MG63 (cell line): ENCODE data around the gene SOBP. TPM values are rescaled to one million over a fixed set of nuclear protein-coding genes. Genes with fewer than 3 reads are reported as not detected.

Experiments
- DNase-seq: peaks from one replicate; pipeline ENCODE4 v3.0.0-alpha.2; 2020
- H3K27me3 ChIP-seq: fragments of 250-450 bp; sonication (Bioruptor Pico); 2 replicates; pipeline ENCODE4 v1.5.1; 2020; ENCODE audit warnings: mild to moderate bottlenecking, moderate library complexity
- H3K36me3 ChIP-seq: fragments of 250-450 bp; sonication (Bioruptor Pico); 2 replicates; pipeline ENCODE4 v1.5.1; 2020; ENCODE audit warnings: mild to moderate bottlenecking, moderate library complexity
- H3K4me3 ChIP-seq: fragments of 250-450 bp; sonication (Bioruptor Pico); 2 replicates; pipeline ENCODE4 v1.5.1; 2020; ENCODE audit warnings: mild to moderate bottlenecking, moderate library complexity
- H3K9me3 ChIP-seq: fragments of 250-450 bp; sonication (Bioruptor Pico); 2 replicates; pipeline ENCODE4 v1.5.1; 2020; ENCODE audit warnings: mild to moderate bottlenecking, moderate library complexity
- total RNA-seq: library from RNA; depleted of rRNA; stranded (reverse); fragments of >200 nt; shearing (Covaris generic); gene quantifications from 2 replicates; pipeline ENCODE4 v1.2.3, GENCODE V29; 2014; ENCODE audit warnings: low replicate concordance

Gene SOBP
- total RNA-seq, 1 experiment from 2014 or later, result 0.69 TPM

- no peak for DNase-seq
- no peak overlapping the region for H3K4me3 ChIP-seq
Observed at GRCh38 chr6:107556082-107556481, 66.2 kb downstream of the SOBP start.

GRCh38 chr6:107557698-107558097, 67.8 kb downstream of the SOBP start:
- H3K9me3 ChIP-seq, result no peaks in the 10 kb centered on the region
- H3K36me3 ChIP-seq, result no peaks in the 10 kb centered on the region
- peaks cover 3% of the 10 kb centered on the region for H3K27me3 ChIP-seq
- DNase-seq, result no peak
- H3K4me3 ChIP-seq, result no peak overlapping the region

More at GRCh38 chr6:107556082-107556481, 66.2 kb downstream of the SOBP start:
- no peaks in the 10 kb centered on the region for H3K9me3 ChIP-seq
- H3K27me3 ChIP-seq, result peaks cover 3% of the 10 kb centered on the region
- H3K36me3 ChIP-seq, result no peaks in the 10 kb centered on the region

DNA sequence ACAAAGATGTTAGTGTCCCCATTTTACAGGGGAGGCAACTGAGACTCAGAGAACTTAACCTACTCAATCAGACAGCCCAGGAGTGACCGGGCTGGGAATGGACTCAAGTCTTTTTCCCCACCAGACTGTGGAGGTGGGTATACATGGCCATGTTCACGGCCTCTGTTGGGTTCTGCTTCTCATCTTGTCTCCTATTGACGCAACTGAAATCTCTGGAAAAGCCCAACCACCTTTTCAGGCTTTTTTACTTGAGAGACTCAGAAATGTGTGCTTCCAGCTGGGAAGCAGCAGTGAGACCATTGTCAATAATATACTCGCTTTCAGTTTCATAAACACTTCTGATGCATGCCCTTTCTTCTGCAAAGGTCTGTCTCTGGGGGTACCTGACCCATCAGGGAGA, 70.7 kb downstream of the SOBP start:
- no peaks in the 10 kb centered on the region for H3K36me3 ChIP-seq
- H3K4me3 ChIP-seq, result no peak overlapping the region
- no peak for DNase-seq
- H3K9me3 ChIP-seq, result no peaks in the 10 kb centered on the region
- H3K27me3 ChIP-seq, result peaks cover 3% of the 10 kb centered on the region

DNA sequence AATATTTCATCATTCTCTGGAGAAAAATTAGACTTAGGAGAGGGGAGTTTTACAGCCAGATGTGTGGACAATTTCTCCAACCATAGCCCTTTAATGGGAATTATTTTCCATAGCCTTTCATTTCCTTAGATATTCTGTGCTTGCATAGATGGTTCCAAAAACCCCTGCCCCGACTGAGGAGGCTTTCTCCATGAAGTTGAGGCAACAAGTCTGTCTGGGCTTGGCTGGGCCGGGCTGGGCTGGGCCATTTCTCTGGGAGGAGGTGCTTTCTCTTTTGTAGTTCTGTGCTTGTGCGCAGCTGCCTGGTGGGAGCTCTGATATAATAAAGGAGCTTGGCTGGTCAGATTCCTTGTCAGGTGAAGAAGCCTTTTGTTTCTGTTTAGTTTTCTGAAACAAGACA, 71.4 kb downstream of the SOBP start:
- Histone ChIP-seq H3K4me3 (no peak overlapping the region), H3K9me3 (no peaks in the 10 kb centered on the region), H3K36me3 (no peaks in the 10 kb centered on the region), H3K27me3 (peaks cover 3% of the 10 kb centered on the region)
- DNase-seq, result no peak

- DNase-seq, result no peak
- Histone ChIP-seq H3K4me3 (no peak overlapping the region), H3K27me3 (peaks cover 2% of the 10 kb centered on the region), H3K36me3 (no peaks in the 10 kb centered on the region), H3K9me3 (no peaks in the 10 kb centered on the region)
Observed at GRCh38 chr6:107563694-107564588, 74.0 kb downstream of the SOBP start.

DNA sequence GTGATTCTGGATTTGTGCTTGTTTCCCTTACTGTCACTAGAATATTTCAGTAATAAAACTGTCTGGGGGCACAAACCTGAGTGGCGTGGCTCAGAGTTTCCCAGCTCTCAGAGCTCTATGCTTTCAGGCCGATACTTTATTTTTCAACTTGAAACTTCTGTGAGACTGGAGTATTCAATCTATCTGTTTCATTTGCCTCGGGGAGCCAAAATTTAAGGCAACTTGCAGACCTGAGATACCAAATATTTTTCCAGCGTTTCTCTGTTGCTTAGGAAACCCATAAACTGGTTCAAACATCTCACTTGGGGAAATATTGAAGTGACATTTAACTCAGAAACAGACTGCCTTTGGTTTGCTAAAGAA, 74.7 kb downstream of the SOBP start:
- no peaks in the 10 kb centered on the region for H3K36me3 ChIP-seq
- DNase-seq, result no peak

DNA sequence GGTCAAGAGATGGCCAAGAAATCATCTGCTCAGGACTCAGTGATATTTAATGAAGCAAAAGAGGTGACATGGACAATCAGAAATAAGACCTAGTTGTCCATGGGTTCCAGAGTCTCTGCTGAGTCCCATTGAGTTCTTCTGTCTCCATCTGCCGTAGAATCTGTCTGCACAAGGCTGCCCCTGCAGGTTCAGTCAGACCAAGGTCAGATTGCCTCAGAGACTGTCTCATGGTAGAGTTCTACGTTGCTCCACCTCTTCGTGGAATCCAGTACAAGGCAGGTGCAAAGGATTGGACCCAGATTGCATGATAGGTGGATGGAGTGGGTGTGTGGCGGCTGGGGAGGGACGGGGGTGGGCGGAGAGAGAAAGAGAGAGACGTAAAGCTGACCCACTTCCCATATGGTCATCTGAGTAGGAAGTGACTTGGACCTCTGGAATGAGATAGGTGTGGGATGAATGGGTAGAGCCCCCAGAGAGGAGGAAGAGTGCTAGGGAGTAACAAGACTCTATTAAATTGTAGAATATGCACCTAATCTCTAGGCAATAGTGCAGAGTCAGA, 75.3 kb downstream of the SOBP start:
- H3K27me3 ChIP-seq, result peaks cover 2% of the 10 kb centered on the region
- no peaks in the 10 kb centered on the region for H3K36me3 ChIP-seq
- no peaks in the 10 kb centered on the region for H3K9me3 ChIP-seq
- no peak overlapping the region for H3K4me3 ChIP-seq
- no peak for DNase-seq

More for the DNA sequence above, 74.7 kb downstream of the SOBP start:
- no peak overlapping the region for H3K4me3 ChIP-seq
- H3K9me3 ChIP-seq, result no peaks in the 10 kb centered on the region
- H3K27me3 ChIP-seq, result peaks cover 2% of the 10 kb centered on the region; the same call in 1 of the 2 replicates

DNA sequence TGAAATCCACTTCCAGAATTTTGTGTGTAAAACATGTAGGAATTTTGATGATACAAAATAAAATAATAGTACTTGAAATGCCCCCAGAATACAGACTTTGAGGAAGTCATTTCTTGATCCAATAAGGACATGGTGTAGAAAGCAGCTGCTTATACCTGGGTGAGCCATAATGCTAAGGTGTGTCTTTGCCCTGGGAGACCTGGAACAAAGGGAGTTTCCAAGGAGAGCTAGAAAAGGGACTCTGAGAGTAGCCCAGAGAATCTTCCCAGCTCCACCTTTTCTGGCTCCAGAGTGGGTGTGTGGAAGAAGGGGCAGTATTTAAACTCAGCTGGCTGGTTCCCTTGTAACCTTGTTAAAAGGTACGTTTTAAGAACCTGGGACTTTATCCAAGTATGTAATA, 77.7 kb downstream of the SOBP start:
- DNase-seq, result no peak

DNA sequence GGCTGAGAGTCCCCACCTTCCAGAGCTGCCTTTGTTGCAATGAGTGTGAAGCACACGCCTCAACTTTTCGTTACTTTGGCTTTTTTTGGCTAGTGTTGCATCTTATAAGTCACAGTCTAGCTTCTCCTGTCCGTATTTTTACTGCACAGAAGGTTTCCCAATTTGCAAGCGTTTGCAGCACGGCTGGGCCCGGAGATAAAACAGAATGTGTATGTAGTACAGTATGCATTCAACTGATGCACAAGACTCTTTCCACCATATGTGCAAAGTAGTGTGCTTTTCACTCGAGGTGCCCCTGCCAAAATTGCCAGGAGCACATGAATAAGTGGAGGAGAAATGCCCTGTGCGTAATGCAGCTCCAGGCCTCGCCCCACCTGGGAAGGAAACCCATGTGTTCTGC, 79.6 kb downstream of the SOBP start:
- no peaks in the 10 kb centered on the region for H3K36me3 ChIP-seq
- H3K9me3 ChIP-seq, result no peaks in the 10 kb centered on the region
- peaks cover 2% of the 10 kb centered on the region for H3K27me3 ChIP-seq
- no peak overlapping the region for H3K4me3 ChIP-seq
- DNase-seq, result no peak

More for the DNA sequence above, 77.7 kb downstream of the SOBP start:
- Histone ChIP-seq H3K4me3 (no peak overlapping the region), H3K36me3 (no peaks in the 10 kb centered on the region), H3K9me3 (no peaks in the 10 kb centered on the region), H3K27me3 (peaks cover 2% of the 10 kb centered on the region)

- H3K4me3 ChIP-seq, result no peak overlapping the region
- peaks cover 2% of the 10 kb centered on the region for H3K27me3 ChIP-seq
- no peak for DNase-seq
- H3K36me3 ChIP-seq, result no peaks in the 10 kb centered on the region
- no peaks in the 10 kb centered on the region for H3K9me3 ChIP-seq
Observed at GRCh38 chr6:107571354-107571753, 81.4 kb downstream of the SOBP start.

DNA sequence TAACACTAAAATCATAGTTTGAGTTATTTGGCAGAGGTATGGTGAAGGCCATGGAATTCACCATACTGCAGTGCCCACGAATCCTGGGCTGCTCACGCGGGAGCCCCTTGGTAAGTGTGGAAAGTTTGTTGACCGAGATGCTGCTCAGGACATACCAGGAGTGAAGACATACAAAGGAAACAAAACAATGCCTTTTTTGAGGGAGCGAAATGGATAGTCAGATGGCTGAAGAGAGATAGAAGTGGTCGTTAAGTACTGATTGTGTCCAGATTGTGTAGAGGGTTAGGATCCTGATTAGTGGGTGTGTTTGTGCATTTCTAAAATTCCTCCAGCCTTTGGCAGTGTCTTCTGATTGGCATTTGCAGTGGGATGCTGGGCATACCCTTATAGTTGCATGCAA, 83.0 kb downstream of the SOBP start:
- no peak for DNase-seq
- Histone ChIP-seq H3K27me3 (no peaks in the 10 kb centered on the region; the same call in none of the 2 replicates), H3K4me3 (no peak overlapping the region), H3K9me3 (no peaks in the 10 kb centered on the region), H3K36me3 (no peaks in the 10 kb centered on the region)

DNA sequence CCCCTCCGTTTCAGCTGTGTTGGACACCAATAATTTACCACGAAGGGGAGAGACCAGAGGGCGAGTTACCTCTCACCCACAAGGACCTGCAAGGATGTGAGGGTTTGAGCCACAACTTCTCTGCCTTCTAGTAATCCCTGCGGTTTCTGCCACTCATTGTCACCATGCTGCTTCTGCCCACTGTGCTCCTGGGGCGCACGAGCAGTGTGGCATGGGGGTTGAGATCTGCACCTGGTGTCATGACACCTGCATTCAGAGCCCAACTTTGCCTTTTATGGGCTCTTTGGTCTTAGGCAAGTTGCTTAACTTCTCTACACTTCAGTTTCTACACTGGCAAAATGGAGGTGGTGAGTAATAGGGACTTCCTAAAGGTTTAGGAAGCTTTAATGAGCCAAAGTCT, 84.9 kb downstream of the SOBP start:
- Histone ChIP-seq H3K9me3 (no peaks in the 10 kb centered on the region), H3K27me3 (no peaks in the 10 kb centered on the region; the same call in none of the 2 replicates), H3K36me3 (no peaks in the 10 kb centered on the region), H3K4me3 (no peak overlapping the region)
- DNase-seq, result no peak

GRCh38 chr6:107576852-107577251, 86.9 kb downstream of the SOBP start:
- Histone ChIP-seq H3K36me3 (no peaks in the 10 kb centered on the region), H3K27me3 (no peaks in the 10 kb centered on the region; the same call in 1 of the 2 replicates), H3K9me3 (no peaks in the 10 kb centered on the region), H3K4me3 (no peak overlapping the region)
- DNase-seq, result no peak

GRCh38 chr6:107578642-107579341, 88.9 kb downstream of the SOBP start:
- no peaks in the 10 kb centered on the region; the same call in 1 of the 2 replicates for H3K27me3 ChIP-seq
- no peak for DNase-seq
- no peak overlapping the region for H3K4me3 ChIP-seq
- no peaks in the 10 kb centered on the region for H3K9me3 ChIP-seq
- no peaks in the 10 kb centered on the region for H3K36me3 ChIP-seq

- Histone ChIP-seq H3K36me3 (no peaks in the 10 kb centered on the region), H3K4me3 (no peak overlapping the region), H3K9me3 (no peaks in the 10 kb centered on the region), H3K27me3 (no peaks in the 10 kb centered on the region; the same call in 1 of the 2 replicates)
- no peak for DNase-seq
Observed at GRCh38 chr6:107579456-107580056, 89.6 kb downstream of the SOBP start.

DNA sequence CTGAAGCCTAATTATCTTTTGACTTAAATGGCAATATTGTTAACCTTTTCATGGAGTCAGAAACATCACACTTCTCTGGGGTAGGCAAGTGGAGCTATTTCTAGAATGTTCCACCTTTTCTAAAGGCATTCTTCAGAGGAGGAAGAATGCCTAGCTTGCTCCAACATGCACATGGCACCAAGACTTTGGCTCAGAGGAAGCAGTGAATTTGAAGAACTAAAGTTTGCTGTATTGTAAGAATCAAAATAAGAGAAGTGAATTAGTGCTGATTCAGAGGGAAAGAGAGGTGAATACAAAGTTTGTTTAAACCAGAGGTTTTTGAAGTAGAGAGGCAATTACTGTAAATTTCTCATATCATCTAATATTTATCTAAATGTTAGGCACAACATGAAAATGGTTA, 92.2 kb downstream of the SOBP start:
- DNase-seq, result no peak
- Histone ChIP-seq H3K4me3 (no peak overlapping the region), H3K27me3 (peaks cover 2% of the 10 kb centered on the region; the same call in 1 of the 2 replicates), H3K9me3 (no peaks in the 10 kb centered on the region), H3K36me3 (no peaks in the 10 kb centered on the region)

DNA sequence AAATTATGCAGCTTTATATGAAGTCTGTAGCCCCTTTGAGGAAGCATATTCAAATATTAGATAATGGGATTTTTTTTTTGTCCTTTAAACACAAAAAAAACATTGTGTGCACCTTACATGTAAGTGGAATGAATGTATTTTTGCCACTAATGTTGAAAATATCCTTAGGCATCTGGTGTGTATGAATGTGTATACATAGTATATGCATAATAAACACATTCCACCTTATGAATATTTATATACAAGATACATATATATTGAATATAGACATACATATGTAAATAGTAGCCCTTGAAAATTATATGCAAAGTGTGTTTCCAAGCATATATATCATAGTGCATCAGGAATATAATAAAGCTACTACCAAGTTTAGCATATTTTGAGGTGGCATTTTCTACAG, 94.8 kb downstream of the SOBP start:
- Histone ChIP-seq H3K9me3 (no peaks in the 10 kb centered on the region), H3K36me3 (no peaks in the 10 kb centered on the region), H3K4me3 (no peak overlapping the region), H3K27me3 (peaks cover 6% of the 10 kb centered on the region; the same call in 1 of the 2 replicates)
- DNase-seq, result no peak
